Adrenal gland (tissue), 5 donors: ENCODE data around the gene LRBA.

Experiments
- CTCF ChIP-seq, 6 experiments: fragments of 450-650 bp in 4 of 6; fragments of 200-600 bp in 2 of 6; sonication (generic) in 1 of 6; IDR thresholded peaks; 1 replicate in 5 of 6; 2 replicates in 1 of 6; pipeline versions ENCODE4 v1.5.1 to v1.8.0; 2016 to 2021; ENCODE audit warnings: antibody characterized with exemption in 6 of 6, mild to moderate bottlenecking in 2 of 6, moderate library complexity in 1 of 6
- POLR2A ChIP-seq, 2 donors: fragments of 450-650 bp; IDR thresholded peaks; one replicate each; pipeline ENCODE4 v1.6.1; 2017; ENCODE audit warnings: antibody characterized with exemption in 2 of 2, mild to moderate bottlenecking in 2 of 2, moderate library complexity in 1 of 2
- donor health status: DM: no; HTN: no; CAD: no.

GRCh38 chr4:150323406-150324325 is 691.4 kb downstream of the LRBA start:
- no peak for TF ChIP-seq CTCF (IDR thresholded peaks at IDR 0.05)
- TF ChIP-seq POLR2A (IDR thresholded peaks at IDR 0.05), result no peak
